Posterior cingulate gyrus (tissue), 11 donors: Measurements from ENCODE around the gene FNBP1L.
"Not testable (repeated sequence)": the region's sequence is repeated elsewhere in the genome, so short reads cannot be mapped to it uniquely, and the experiment has no call there.

ENCODE experiments used
- DNase-seq, 10 donors: peaks; one replicate each; pipeline versions ENCODE4 v3.0.0 to v3.0.0-alpha.2; 2020 to 2021; ENCODE audit warnings: mixed read lengths in 3 of 10
- intact Hi-C: fragments of 100-400 bp; cut with DNase I; formaldehyde crosslinking; loops from one replicate; pipeline ENCODE4 v1.15.1; 2023

The FNBP1L gene

DNA sequence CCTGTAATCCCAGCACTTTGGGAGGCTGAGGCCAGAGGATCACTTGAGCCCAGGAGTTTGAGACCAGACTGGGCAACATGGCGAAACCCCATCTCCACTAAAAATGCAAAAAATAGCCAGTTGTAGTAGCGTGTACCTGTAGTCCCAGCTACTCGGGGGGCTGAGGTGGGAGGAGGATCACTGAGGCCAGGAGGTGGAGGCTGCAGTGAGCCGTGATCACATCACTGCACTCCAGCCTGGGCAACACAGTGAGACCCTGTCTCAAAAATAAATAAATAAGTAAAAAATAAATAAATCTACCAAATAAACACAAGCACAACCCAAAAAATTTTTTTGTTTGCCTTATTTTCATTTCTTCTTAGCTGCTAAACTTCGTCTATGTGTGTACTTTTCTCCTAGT is 34.0 kb downstream of the FNBP1L start:
- not testable (repeated sequence) for DNase-seq

DNA sequence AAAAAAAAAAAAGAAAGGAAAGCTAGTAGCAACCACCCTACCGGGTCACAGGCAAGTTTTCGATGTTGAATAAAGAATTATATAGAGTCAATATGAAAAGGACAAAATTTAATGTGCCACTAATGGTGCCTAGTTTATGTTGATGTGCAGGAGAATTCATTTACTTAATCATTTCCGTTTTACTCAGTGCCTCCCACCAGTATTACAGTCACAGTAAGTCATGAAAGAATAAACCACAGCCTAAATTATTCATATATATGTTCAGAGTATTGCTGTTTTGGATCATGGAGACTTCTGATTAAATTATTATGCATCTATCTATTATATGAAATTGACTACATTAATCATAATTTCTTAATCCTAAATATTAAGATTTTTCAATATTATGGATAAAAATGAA is 35.3 kb downstream of the FNBP1L start:
- no peak for DNase-seq
- intact Hi-C loops: no loop called here

More for the DNA sequence above, 34.0 kb downstream of the FNBP1L start:
- intact Hi-C loops: not testable (repeated sequence)

DNA sequence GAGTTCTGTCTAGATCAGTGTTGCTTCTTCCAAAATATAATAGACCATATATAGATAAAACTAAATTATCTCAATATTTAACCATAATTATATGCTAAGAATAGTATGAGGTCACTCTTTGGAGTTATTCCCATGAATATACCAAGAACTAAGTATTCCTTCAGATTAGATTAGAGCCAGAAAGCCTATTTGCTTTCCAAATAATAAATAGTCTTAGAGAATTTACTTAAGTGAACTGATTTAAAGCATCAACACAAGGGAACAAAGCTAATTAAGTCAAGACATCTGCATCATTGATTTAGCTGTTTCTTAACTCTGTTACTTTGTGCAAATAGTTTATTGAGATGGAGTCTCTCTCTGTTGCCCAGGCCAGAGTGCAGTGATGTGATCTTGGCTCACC is 35.7 kb downstream of the FNBP1L start:
- DNase-seq: no peak
- intact Hi-C loops: no loop called here

DNA sequence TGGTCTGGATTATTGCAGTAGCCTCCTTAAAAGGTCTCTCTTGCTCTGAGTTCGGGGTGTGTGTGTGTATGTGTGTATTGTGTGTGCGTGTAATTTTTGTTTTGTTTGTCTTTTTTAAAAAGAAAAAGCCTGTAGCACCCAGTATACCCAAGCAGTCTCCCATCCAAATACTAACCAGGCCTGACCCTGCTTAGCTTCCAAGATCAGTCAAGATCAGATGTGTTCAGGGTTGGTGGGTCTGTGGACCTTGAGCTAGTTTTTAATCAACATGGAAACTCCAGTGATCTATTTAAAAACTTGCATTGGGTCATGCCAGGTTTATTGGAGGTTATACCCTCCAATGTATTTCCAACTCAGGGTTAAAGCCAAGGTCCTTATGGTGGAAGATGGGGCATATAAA is 40.3 kb downstream of the FNBP1L start:
- no peak for DNase-seq
- intact Hi-C loops: no loop called here

DNA sequence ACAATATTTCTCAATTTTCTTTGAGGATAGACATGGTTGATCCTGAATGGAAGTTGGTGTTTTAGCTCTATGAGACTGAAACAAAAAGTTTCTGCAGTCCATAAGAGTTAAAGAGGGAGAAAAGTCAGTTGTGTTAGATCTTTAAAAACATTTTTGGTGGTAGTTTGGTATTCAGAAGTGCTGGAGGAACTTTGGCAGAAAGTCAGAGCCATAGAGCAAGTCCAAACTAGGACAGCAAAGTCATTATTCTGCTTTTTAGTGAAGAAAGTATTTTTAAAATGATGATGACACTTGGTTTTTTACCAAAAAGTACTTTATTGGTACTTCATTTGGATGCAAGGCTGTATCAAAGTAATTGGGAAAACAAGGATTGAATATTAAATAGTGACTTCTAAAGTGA is 41.8 kb downstream of the FNBP1L start:
- DNase-seq: no peak
- intact Hi-C loops: no loop called here

DNA sequence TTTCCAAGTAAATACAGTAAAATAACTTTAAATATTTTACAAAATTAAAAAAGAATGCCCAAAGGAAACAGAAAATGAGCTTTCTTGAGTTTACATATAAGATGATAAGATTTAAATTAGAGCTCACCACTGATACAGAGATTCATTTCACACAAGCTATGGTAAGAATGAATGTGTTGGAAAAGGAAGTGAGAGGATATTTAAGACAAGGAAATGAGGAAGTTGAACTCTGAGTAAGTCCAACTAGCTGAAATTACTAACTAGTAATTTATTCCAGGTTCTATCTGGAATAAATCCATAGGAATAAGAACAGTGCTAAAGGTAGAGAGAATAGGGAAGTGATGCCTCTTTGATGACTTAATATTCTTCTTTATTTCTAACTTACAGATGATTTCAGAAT is 42.4 kb downstream of the FNBP1L start:
- no peak for DNase-seq
- intact Hi-C loops: no loop called here

DNA sequence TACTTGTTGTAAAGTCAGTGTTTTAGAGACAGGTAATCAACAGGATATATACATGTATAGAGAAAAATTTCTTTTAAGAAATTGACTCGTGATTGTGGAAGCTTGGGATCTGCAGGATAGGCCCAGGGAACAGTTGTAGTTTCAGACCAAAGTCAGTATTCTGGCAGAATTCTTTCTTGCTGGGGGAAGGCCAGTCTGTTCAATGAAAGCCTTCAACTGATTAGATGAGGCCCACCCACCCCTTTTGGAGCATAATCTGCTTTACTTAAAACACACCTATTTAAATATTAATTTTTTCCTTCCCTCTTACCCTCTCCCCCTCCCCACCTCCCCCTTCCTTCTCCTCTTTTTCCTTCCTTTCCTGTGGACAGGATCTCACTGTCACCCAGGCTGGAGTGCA is 48.0 kb downstream of the FNBP1L start:
- no peak for DNase-seq
- intact Hi-C loops: no loop called here

DNA sequence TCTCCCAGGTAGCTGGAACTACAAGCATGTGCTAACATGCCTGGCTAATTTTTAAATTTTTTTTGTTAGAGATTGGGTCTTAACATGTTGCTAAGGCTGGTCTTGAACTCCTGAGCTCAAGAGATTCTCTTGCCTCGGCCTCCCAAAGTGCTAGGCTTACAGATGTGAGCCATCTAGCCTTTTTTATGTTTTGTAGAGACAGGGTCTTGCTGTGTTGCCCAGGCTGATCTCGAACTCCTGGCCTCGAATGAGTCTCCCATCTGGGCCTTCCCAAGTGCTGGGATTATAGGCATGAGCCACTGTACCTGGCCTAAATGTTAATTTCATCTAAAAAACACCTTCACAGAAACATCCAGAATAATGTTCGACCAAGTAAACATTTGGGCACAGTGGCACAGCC is 48.6 kb downstream of the FNBP1L start:
- intact Hi-C loops: no loop called here

DNA sequence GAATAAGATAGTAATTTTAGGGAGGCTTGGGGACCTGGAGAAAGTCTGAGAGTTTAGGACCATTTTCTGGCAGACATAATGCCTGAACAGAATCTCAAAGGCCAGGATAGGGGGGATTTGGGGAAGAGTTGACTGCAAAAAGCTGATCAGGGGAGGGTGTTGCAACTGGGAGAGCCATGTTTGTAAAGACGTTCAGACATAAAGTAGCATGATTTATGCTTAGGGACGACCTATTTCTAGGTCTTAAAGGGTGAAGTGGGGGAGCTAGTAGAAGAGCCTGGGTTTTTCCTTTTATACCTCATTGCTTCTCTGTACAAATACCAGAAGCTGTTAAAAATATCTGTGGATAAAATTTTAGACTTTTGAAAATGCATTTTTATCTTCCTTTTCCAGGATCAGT is 51.2 kb downstream of the FNBP1L start:
- intact Hi-C loops: no loop called here
- DNase-seq: no peak

More for the DNA sequence above, 48.6 kb downstream of the FNBP1L start:
- DNase-seq: no peak

DNA sequence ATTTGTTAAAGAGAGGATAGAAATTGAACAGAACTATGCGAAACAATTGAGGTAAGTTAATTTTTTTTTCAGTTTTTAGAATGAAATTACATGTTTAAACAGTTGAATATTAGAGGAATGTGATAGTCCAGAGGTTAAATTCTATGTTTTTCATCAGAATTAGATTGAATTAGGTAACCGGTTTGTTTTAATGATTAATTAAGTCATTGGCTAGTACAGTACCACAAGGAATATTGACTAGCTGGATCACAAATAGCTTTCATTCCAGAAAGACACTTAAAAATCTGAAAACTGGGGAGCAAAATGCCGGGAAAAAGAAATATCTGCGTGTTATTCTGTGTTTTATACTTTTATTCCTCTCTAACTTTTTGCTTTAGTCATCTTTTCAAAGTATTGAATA is 51.6 kb downstream of the FNBP1L start:
- DNase-seq: no peak
- intact Hi-C loops: no loop called here

DNA sequence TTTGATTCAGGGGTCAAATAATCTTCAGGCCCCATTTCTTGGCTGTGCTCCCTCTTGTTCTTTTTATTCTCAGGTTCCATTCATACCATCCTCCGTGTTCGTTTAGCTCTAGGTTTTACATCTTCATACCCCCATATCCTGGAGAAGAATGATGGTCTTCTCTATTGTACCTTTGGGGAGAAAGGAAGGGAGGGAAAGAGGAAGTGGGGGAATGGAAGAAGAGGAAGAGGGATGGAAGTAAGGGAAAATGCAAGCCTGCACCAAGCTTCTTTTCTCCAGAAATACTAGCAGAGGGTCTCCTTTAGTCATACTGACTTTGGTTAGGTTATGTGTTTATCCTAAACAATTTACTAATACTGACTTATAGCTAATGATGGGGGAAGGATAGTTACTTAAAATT is 52.4 kb downstream of the FNBP1L start:
- no peak for DNase-seq
- intact Hi-C loops: no loop called here

DNA sequence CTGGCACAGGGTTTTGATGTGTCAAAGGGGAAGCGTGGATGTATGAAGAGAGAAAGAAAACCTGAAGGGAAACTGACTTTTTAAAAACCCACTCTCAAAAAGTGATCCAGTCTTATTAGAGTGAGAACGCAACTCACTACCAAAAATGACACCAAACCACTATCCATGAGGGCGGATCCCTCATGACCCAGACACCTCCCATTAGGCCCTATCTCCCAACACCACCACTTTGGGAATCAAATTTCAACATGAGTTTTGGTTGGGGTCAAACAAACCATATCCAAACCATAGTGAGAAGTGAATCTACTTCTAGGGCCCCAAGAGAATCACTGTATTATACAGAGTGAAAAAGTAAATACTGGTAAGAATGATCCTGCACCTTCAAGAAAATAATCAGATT is 53.5 kb downstream of the FNBP1L start:
- DNase-seq: no peak
- intact Hi-C loops: no loop called here

DNA sequence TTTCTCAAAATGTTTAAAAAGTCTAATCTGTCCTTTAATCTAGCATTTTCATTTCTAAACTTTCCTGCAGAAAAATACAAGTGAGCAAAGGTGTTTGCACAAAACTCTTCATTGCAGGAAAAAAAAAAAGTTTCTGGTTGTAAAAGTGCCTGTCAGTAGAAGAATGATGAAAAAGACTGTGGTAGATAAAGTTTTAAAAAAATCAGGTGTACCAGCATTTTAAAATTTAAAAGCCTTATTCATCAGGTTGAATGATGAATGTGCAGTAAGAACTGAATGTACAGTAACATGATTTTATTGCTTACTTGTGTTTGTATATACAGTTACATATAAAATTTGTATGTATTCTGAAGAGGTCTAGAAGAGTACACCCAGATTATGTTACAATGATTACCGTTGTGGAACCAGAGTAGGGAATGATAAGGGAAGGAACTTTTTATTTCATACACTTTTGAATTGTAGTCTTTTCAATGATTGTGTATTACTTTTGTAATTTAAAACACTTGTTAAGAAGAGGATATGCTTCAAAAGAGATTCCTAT is 54.0 kb downstream of the FNBP1L start:
- intact Hi-C loops: no loop called here
- DNase-seq: no peak

DNA sequence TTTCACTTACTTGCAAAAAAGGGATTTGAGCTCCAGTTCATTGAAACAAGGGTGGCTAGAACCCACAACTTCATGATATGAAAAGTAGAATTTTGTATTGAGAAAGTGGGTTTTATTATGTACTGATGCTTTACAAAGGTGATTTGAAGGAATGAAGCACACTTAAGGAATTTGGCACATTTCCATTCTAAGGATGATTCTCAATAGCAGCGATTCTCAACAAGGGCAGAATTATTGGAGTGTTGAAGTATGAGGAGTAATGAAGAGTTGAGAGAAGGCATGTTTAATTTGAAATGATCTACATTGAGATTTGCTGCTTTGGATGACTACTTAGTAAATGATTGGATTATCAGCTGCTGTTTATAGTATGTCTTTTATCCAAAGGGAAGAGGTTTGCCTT is 54.7 kb downstream of the FNBP1L start:
- intact Hi-C loops: no loop called here
- no peak for DNase-seq

DNA sequence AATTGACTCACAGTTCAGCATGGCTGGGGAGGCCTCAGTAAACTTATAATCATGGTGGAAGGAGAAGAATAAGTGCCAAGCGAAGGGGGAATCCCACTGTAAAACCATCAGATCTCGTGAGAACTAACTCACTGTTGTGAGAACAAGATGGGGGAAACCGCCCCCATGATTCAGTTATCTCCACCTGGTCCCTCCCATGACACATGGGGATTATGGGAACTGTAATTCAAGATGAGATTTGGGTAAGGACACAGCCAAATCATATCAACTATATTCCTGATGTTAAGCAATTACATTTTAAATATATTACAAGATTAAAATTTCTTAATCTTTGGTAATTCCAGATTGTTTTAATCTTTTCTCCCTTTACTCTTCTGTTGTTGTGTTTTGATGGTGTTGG is 55.2 kb downstream of the FNBP1L start:
- DNase-seq: no peak
- intact Hi-C loops: no loop called here

DNA sequence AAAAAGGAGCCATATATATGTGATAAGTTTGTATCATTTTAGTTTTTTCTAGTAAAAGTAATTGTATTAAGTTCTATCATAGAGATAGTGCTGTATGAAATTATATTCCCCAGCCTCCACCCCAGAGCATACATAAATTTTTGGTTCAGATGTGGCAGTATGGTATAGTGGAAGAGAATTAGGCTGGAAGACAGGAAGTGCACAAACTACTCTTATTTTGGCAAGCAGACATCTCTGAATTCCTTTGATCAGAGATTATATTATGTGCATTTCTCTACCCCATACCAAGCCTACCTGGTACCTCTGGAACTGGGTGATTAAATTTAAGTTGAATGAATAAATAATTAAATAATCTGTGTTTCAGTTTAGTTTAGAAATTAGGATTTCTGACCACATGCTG is 55.9 kb downstream of the FNBP1L start:
- intact Hi-C loops: no loop called here
- DNase-seq: no peak

DNA sequence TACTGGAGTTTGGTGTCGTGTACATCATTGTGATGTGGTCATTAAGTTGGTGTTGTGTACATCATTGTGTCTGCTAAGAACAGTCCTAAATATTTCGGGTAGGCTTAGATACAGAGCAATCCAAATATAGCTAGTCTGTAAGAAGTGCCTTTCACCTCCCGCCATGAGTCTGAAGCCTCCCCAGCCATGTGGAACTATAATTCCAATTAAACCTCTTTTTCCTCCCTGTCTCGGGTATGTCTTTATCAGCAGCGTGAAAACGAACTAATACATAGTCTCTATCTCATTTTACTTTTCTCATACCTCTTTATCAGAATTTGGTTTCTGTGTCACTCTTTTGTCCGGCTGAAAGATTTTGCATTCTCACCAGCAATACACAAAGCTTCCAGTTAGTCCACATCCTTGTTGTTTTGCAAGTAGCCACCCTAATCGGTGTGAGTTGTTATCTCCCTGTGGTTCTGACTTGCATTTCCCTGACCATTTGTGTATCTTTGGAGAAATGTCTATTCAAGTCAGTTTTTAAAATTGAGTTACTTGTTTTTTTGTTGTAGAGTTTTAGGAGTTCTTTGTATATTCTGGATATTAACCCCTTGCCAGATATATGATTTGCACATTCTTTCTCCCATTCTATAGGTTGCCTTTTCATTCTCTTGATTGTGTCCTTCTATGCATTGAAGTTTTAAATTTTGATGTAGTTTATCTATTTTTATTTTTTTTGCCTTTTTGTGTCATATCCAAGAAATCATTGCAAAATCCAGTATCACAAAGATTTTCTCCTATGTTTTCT is 56.5 kb downstream of the FNBP1L start:
- intact Hi-C loops: no loop called here
- no peak for DNase-seq

DNA sequence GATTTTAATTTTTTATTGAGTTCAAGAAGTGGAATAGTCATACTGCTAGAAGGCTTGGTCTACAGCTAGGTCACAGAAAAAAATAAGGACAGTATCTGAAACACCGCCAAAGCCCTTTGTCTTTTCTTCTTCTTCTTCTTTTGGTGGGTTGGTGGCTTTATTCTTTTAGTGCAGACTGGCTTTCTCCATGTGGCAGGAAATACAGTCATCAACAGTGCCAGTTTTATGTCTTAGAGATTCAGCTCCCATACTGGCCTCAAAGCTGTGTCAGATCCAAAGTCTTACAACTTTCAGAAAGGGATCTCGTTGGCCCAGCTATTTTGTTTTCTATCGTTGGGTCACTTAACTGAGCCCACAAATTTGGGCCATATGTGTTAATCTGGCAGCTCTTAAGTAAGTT is 58.2 kb downstream of the FNBP1L start:
- intact Hi-C loops: no loop called here
- DNase-seq: no peak

DNA sequence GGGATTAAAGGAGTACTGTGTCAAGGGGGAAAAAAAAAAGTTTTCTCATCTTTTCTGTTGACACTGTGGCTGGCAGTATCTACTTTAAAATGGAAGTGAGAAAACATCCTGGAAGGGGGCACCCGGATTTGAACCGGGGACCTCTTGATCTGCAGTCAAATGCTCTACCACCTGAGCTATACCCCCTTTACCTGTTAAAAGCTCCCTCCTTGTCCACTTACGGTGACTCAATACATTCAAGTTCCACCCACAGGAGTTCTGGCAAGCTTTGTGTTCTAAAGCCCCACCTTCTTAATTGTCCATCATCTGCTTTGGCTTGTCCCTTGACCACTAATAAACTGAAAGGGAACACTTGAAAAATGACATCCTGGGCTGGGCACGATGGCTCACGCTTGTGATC is 68.2 kb downstream of the FNBP1L start:
- intact Hi-C loops: no loop called here
- DNase-seq: no peak

DNA sequence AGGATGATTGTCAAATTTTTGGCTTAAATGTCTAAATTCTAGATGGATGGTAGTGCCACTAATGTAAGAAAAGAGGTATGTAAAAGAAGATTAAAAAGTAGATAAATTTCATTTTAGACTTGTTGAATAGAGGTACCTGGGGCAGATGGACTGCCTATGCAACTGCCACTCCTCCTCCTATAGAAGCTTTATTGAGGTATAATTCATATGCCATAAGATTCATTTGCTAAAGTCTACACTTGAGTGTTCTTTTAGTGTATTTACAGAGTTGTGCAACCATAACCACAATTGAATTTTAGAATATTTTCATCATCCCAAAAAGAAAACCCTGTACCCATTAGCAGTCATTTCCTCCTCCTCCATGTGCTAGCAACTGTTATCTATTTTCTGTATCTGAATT is 70.6 kb downstream of the FNBP1L start:
- no peak for DNase-seq
- intact Hi-C loops: no loop called here

DNA sequence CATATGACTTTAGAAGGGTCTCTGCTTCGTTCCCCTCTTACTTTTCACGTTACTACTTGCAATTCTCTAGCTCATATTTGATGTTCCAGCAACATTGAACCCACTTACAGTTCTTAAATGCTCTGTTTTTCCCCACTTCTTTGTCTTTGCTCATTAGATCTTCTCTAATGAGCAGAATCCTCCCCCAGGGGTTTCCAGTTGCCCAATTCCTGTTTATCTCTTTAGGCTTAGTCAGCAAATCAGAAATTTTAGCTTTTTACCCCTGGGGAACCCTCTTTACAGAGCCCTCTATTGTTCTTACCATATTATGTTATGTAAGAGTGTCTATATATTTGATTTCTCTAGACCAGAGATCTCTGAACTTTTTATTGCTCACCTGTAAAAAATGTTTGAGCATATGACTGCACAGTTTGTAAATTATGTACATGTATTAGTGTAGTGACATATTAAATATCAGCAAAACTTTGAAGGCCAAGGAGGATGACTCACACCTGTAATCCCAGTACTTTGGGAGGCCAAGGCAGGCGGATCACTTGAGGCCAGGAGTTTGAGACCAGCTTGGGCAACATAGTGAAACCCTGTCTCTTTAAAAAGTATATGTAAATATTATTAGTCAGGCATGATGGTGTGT is 71.4 kb downstream of the FNBP1L start:
- intact Hi-C loops: no loop called here
- DNase-seq: no peak

DNA sequence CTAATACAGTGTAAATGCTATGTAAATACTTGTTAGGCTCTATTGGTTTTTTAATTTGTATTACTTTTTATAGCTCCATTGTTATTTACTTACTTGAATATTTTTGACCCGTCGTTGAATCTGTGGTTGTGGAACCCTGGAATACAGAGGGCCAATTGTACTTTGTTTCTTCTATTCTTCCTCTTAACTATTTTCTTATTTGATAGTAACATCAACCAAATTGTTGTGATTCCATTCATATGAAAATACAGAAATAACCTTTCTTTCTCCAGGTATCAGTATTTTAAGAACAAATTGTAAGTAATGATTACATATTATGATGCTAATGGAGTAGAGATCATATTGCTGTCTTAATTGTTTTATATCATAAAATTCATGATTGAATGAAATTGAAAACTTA is 73.7 kb downstream of the FNBP1L start:
- DNase-seq: no peak
- intact Hi-C loops: no loop called here
